Femur (tissue), 1 donor: ENCODE data around the gene USH1C.

ENCODE experiments used
- DNase-seq: peaks from one replicate; pipeline ENCODE4 v3.0.0-alpha.2; 2017

Gene USH1C

GRCh38 chr11:17522655-17523054, 21.6 kb downstream of the USH1C start:
- no peak for DNase-seq

- no peak for DNase-seq
These were observed 22.9 kb downstream of the USH1C start for GRCh38 chr11:17521106-17521900.

GRCh38 chr11:17519061-17519885, 24.9 kb downstream of the USH1C start:
- no peak for DNase-seq

- DNase-seq, result no peak
These were observed 25.9 kb downstream of the USH1C start for GRCh38 chr11:17518366-17518765.

GRCh38 chr11:17517186-17517585, 27.0 kb downstream of the USH1C start:
- no peak for DNase-seq

- DNase-seq, result no peak
These were observed 27.6 kb downstream of the USH1C start for GRCh38 chr11:17516551-17517150.

GRCh38 chr11:17515443-17516176, 28.6 kb downstream of the USH1C start:
- no peak for DNase-seq

GRCh38 chr11:17514476-17514875, 29.7 kb downstream of the USH1C start:
- DNase-seq, result no peak

- DNase-seq, result no peak
These were observed 30.4 kb downstream of the USH1C start for GRCh38 chr11:17513853-17514252.

- DNase-seq, result no peak
These were observed 32.1 kb downstream of the USH1C start for GRCh38 chr11:17512101-17512500.

GRCh38 chr11:17511571-17511970, 32.6 kb downstream of the USH1C start:
- no peak for DNase-seq

GRCh38 chr11:17510507-17511206, 33.6 kb downstream of the USH1C start:
- DNase-seq, result no peak

- no peak for DNase-seq
These were observed 35.4 kb downstream of the USH1C start for GRCh38 chr11:17508791-17509190.

- no peak for DNase-seq
These were observed 35.9 kb downstream of the USH1C start for GRCh38 chr11:17508306-17508705.

GRCh38 chr11:17507773-17508172, 36.4 kb downstream of the USH1C start:
- no peak for DNase-seq

GRCh38 chr11:17506942-17507341, 37.3 kb downstream of the USH1C start:
- no peak for DNase-seq

- DNase-seq, result no peak
These were observed 37.9 kb downstream of the USH1C start for GRCh38 chr11:17506314-17506713.

- DNase-seq, result no peak
These were observed 39.1 kb downstream of the USH1C start for GRCh38 chr11:17505146-17505545.

- peak; percentile 83 for DNase-seq
These were observed 39.7 kb downstream of the USH1C start for GRCh38 chr11:17504330-17505107.

- DNase-seq, result no peak
These were observed 41.6 kb downstream of the USH1C start for GRCh38 chr11:17502630-17503029.

- no peak for DNase-seq
These were observed 43.5 kb downstream of the USH1C start for GRCh38 chr11:17500673-17501072.

- DNase-seq, result no peak
These were observed 45.7 kb downstream of the USH1C start for GRCh38 chr11:17498475-17498874.
